DMS 273 treated with DMSO at 0.1 percent for 48 hours (cell line): ENCODE measurements around the gene SUSD1.
"Not testable (repeated sequence)": the region's sequence is repeated elsewhere in the genome, so short reads cannot be mapped to it uniquely, and the experiment has no call there.

Source experiments
- DNase-seq: peaks from one replicate; lab custom pipeline; 2025; lab: John Stamatoyannopoulos, UW

The SUSD1 gene

DNA sequence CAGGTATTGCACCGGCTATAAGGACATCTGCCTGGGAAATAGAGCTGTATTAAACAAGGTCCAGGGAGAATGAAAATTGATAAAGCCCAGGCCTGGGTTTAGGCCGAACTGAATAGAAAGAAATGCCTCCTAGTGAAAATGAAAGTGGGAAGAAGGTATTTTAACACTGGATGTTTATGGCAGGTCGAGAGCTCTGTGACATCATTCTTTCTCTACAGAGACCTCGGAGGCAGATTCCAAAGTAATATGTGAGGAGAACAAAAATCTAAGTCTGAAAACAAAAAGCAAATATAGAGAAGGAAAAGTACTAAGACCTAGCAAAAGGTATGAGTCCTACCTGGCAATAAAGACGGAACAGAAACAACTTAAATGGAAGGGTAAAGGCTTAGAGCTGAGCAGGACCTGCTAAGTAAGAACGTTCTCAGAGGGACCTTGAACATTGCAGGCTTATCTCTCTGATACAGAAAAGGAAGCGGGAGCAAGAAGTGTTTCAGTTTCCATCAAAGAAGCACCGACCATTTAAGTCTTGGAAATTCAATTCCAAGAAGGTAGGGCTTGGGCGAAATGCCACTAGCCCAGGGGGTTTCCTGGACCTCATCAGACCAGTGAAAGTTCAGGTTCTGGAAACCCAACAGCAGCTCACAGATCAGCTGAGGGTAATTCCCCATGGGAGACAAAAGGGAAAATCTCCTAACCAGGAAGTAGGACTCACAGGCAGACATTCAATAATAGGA is 80.0 kb downstream of the SUSD1 start:
- DNase-seq = no peak

DNA sequence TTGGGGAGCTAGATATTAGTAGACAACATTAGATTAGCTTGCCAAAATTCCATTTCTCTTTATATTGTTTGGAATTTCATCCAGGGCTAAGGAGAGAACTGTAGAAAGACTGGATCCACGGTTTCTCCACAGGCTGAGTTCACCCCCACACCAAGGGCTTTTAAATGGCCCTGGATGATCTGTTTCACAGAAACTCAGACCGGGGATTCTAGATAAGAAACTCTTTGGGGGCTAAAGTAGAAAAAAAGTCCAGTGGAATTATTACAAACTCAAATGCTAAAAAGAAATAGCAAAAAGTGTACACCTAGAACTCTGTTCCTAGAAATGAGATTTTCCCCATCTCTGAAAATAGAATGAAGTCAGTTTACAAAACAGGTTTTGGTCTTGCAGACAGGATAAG is 80.9 kb downstream of the SUSD1 start:
- DNase-seq = no peak

DNA sequence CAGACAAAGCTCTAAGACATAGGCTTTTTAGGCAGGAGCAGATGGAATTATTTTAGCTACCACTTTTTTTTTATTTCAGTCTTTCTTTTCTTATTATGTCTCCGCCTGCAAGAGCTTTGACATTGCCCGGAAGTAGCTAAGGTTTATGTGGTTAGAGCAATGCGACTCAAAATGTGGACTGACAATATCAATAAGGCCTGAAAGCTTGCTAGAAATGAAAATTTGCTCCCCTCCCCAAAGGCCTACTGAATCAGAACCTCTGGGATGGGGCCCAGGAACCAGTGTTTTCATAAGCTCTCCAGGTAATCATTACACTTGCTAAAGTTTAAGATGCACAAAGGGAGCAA is 81.3 kb downstream of the SUSD1 start:
- DNase-seq = no peak

DNA sequence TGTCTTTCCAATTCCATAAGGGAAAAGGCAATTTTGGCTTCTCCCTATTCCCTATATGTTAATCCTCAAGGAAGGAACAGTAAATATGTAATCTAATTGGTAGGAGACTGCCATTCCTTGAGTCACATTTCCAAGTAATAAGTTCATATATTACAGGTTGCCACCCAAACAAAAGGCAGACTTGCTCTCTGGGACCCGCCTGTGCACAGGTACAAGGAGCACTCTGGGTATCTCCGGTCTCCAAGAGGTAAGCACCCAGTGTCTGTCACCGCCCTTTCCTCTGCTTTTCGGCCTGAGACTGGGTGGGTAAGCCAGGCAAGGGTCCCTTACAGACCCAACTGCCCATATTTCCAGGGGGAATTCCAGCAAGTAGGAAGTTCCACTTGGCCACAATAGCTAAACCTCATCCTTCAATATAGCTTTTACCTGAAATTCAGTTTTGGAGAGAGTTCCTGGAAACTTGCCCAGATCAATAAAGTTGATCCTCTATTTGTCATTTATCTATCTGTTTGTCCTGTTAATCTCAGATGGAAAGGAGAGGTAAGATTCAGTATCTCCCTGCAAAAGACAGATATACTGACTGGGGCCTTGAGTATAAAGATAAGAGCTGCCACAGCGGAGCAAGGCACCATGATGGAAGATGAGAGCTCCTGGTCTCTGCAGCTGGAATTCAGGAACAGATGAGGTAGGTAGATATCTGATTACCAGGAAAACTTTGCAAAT is 81.8 kb downstream of the SUSD1 start:
- no peak for DNase-seq

DNA sequence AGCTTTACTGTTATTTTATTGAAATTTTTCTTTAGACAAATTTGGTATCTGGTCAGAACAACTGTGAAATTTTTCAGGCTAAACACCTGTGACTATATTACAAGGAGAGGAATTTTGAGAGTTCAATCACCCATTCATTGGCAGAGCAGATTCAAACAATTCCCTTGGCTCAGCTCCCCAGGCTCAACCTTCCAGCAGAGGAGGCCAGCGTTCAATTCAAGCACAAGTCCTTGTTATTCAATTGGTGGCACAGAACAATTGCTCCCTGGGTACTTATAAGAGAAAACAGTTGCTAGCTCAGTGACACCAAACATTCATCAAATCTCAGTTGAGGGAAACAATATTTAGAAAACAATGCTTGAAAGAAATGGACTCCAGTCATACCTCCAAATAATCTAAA is 83.3 kb downstream of the SUSD1 start:
- no peak for DNase-seq

DNA sequence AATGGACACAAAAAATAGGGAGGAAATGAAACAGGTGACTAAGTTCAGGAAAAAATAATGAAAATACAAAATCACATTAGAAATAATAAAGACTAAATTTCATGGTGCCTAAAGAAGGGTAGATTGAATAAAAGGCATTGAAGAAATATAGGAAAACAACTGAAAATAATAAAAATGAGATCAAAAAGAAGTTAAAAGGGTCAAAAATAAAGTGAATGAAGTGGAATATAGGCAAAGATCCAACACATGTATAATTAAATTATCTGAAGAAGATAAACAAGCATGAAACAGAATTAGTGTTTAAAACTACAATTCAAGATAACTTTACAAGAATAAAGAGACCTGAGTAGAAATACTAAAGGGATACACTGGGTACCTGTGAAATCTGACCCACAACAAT is 87.6 kb downstream of the SUSD1 start:
- no peak for DNase-seq

DNA sequence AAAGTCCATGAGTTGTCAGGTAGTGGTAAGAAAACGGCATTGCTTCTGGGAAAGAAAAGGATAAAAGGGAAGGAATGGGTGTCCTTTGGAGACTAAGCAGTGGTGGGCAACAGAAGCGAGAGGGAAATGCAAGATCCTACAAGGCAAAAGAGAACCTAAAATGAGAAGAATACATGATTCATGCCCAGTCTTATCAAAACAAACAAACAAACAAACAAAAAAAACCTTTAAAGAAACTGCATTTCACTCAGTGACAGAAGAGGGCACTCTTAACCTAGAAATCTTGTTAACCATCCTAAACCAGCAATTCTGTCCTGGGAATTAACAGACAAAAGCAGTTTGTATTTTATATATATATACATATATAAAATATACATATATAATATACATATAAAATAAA is 88.5 kb downstream of the SUSD1 start:
- DNase-seq = no peak

DNA sequence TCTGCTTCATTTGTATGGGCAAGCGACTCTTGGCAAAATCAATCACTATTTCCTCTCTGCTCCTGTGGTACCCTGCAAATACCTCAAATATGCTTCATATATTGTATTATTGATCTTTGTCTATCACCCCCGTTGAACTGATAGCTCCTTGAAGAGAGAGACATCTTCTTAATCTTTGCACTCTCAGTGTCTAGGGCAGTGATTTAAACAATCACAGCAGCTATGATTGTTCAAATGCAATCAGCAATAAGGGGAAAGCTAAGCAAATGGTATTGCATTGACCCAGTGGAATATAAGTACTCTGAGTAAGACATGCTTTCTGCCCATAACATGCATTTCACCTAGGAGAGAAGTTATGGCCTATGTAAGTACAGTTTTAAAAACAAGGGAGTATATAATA is 90.2 kb downstream of the SUSD1 start:
- DNase-seq = no peak

DNA sequence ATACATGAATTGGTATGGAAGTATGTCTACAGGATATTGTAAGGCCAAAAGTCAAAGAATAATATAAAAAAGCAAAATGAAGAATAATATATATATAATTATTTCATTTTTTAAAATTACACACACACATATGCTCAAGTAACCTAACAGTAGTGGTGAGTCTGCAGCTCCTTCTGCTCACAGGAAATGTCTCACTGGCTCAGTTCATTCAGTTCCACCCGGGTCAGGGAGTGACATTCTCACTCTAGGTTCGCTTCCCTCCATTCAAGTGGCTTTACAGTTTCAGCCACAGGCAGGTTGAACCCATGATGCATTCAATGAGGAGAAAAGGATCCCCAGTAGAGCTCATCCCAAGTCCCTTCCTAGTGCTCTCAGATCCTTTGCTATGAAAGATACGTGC is 90.8 kb downstream of the SUSD1 start:
- DNase-seq = no peak

DNA sequence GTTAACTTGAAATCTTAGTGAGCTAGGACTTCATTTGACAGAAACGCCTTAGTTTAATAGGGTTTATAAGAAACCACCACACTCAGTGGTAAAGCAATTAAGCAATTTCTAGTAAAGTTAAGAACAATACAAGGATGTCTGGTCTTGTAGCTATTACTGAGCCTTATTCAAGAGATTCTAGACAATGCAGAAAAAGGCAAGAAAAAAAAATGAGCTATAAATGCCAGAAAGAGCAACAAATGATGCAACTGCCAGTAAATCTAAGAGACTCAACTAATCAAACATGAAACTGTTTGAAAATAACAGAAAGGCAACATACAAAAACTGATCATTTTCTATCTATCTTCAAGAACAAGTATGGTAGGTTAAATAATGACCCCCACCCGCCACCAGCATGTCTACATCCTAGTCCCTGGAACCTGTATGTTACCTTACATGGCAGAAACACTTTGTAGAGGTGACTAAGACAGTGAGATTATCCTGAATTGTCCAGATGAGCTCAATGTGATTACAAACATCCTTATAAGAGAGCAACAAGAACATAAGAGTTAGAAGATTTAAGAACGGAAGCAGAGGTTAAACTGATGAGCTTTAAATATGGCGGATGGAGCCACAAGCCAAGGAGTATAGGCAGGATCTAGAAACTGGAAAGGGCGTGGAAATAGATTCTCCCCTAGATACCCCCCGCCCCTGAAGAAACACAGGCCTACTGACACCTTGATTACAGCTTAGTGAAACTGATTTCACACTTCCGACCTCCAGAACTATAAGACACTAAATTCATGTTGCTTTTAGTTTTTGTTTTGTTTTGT is 93.0 kb downstream of the SUSD1 start:
- no peak for DNase-seq

DNA sequence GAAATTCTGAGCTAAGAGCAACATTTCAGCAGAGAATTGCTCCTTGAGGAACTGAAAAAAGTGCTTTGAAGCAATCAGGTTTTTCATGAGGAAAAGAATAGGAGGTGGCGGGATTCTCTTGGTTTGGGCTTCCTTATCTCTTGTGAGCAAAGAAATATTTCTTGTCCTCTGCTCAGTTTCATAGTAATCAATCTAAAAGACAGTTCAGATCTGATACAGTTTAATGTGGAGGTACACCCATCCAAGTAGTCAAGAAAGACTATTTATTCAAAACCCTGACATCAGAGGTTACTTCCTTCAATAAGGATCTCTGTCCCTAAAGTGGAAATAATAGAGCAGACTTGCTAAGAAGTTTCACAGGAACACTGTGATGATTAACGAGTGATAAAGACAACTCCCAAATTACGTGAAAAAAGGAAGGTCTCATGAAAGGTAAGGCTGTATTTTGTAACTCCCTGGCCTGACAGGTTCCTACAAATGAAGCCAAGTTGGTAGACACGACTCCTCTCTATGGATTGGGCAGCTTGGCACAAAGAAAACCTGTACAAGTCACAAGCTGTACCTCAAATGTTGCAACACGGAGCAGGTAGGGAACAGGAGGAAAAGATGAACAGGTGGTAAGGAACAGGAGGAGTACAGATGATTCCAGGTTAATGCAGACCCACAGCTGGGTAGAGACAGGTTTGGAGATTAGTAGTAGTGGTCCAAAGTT is 94.1 kb downstream of the SUSD1 start:
- no peak for DNase-seq

DNA sequence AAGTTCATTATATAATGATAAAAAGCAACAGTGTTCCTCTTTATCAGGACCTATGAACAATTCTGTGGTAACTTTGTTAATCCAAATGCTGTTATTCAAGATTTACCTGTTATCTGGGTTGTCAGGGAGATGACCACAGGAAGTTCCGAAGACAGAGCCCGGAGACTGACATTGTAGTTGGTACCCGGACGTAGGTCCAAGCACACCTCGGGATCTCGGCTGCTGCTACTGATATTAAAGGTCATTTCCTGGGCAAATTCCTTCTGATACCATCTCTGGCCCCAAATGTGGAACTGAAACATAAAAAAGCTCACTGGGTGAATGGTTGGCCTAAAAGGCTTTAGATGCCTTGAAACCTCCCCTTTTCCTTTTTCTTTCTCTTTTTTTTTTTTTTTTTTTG is 96.7 kb downstream of the SUSD1 start:
- DNase-seq = no peak

DNA sequence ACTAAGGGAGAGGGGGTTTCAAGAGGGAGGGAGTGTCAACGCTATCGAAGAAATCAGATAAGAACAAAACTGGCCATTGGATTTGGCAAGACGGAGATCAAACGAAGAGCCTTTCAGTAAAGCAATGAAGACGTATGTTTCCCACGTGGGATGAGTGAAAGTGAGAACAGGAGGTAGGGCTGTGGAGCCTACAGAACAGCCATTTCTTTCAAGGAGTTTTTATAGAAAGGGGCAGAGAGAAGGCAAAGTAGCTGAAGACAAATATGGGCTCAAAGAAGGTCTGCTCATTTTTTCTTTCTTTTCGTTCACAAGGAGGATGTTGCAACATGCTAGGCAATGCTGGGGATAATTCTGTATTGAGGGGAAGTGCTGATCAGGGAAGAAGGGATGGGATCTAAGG is 98.3 kb downstream of the SUSD1 start:
- DNase-seq = no peak

DNA sequence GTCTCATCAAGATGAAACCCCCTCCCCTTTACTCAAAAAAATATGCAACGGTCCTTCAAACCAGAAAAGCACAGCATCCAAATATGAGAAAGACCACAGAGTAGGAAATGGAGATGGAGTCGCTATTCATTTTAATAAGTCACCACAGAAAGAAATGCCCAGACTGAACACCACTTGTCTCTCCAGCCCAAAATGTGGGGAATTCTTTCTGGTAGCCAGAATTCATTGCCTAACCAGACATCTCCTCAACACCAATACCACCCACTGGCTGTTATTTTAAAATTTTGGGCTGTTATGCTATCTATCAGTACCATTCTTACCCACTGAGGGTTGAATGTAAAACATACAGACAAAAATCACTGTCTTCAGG is 100.1 kb downstream of the SUSD1 start:
- no peak for DNase-seq

DNA sequence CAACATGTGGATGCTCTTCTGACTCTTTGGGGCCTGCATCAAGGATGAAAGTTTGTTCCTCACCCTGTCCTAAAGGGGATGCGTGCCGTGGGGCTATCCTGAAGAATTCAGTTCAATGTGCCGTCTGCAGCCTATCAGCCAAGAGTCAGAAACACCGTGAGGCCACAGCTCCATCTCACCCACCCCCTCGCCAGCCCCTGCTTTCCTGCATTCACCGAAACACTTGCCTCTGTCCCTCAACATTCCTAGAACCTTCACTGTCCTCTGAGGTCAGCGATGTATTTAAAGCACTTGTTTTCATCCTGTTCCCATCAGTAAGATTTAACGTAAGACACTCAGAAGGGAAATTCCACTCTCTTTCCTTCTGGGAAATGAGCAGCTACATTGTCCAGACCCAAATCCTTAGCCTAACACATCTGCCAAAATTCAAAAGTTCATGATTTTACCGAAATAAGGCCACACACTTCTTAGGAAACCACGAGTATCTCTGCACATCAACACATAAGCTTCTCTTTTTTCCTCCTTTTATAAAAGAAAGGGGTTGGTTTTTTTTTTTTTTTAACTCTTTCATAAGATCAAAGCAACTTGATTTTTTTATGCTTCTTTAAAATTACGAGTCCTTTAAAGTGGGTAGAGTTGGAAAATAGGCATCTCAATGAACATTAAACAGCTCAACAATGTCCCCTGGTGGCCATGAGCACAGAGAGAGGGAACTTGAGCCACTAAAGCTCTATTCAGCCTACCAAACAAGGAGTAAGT is 100.7 kb downstream of the SUSD1 start:
- no peak for DNase-seq

DNA sequence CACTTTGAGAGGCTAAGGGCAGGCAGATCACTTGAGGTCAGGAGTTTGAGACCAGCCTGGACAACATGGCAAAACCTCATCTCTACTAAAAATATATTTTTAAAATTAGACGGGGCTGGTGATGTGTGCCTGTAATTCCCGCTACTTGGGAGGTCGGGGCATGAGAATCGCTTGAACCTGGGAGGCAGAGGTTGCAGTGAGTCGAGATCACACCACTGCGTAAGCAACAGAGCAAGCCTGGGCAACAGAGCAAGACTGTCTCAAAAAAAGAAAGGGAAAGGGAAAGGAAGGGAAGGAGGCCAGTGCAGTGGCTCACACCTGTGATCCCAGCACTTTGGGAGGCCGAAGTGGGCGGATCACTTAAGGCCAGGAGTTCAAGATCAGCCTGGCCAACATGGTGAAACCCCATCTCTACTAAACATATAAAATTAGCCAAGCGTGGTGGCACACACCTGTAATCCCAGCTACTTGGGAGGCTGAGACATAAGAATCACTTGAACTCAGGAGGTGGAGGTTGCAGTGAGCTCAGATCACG is 101.4 kb downstream of the SUSD1 start:
- not testable (repeated sequence) for DNase-seq

DNA sequence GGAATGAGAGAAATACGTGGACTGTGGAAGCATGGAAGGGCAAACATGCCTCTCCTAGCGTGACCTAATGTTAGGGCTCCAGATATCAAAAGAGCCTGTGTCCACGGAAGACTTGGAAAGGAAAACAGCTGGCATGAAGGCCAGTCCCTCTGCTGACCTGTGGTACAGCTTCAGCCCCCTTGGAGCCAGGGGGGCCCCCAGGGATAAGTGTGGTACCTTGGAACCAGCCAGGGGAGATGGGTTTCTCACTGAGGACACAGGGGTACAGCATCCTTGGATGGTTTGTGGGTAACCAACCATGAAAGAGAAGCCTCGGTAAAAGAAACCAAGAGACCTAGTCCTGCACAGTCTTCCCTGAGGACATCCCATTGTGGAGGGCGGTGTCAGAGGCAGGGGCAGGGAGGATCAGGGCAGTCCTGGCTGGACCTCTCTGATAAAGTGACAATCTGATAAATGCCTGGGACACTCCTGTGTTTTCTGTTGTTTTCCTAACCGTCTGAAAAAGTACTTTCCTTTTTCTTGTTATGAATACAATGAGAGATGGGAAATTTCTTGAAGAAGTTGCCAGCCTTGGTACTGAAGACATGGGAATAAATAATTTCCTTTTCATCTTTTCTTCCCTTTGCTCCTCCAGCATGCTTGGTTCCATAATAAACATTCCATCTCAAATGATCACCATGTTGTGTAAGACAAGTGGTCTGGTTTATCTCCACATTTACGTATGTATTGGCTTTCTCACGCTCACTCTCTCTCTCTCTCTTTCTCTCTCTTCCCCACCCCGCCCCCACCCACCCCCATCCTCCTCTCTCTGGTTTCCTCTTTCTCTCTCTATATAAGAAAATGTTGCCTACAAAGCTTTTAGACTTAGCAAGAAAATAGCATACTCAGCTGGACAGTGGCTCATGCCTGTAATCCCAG is 102.1 kb downstream of the SUSD1 start:
- no peak for DNase-seq

DNA sequence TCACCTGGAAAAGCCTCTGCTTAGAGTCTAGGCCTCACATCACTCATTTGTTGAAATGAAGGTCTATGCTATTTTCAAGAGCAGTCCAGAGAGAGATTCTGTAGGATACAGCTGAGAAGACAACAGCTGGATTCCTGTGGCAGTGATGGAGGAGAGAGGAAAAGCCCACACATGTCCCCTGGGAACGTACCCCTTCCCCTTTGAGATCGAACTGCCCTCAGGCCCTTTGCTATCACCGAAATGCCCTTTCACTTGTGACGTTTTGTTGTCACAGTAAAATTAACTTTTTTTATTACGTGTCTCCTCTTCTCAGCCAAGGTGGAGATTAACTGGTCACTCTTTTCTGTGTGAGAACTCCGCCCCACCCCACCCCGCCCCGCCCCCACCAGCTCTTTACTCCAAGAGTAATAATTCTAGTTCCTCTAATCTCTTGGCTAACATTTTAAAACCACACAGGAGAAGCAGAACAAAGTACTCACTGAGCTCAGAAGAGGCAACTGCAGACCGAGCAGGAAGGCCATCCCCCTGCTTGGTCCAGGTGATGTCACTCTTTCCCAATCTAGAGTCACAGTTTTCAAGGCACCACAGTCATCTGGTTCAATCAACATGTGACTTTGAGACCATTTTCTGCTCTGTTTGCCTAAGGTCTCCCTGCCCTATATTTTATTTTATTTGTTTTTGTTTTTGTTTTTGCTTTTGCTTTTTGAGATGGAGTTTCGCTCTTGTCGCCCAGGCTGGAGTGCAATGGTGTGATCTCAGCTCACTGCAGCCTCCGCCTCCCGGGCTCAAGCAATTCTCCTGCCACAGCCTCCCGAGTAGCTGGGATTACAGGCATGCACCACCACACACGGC is 105.6 kb downstream of the SUSD1 start:
- no peak for DNase-seq

DNA sequence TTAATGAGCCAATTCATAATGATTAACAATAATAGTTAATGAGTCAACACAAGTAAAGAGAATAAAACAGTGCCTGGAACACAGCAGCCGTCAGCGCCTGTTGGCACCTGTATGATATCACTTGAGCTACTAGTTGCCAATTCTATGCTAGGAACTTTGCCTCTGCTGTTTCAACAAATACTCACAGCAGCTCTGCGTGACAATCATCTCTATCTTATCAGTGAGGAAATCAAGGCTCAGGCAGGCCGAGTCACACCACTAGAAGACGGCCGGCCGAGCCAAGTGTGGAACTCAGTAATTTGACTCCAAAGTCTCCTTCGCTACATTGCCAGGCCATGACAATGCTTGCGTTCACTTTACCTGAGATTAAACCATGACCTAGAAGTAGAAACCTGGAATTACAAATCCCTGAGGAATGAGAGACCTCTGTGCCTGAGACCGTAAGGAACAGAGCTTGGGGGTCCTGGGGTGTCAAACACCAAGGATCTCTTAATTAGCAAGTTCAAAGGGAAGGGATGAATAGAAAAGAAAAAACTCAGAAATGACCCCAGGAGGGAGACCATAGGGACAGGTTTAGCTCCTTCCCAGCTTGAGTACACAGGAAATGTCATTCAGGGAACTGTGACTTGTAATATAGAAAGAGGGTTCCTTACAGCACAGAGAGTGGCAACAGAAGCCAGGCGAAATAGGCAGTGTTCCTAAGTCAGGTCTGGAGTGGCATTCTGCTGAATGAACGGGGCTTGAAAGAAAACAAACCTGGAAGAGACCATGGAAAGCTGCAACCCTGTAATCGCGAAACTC is 109.1 kb downstream of the SUSD1 start:
- no peak for DNase-seq
